HepG2 (cell line): ENCODE measurements around the gene BCAS3. TPM values are rescaled to one million over a fixed set of nuclear protein-coding genes. Genes with fewer than 3 reads are reported as not detected.

ENCODE experiments used
- EEA1 ChIP-seq: sonication (generic); formaldehyde crosslinking; IDR thresholded peaks from 2 replicates; pipeline ENCODE4 v1.5.1; 2020; ENCODE audit warnings: mild to moderate bottlenecking, missing genetic modification reagents, borderline replicate concordance
- FOXK1 ChIP-seq: sonication (generic); formaldehyde crosslinking; IDR thresholded peaks from 2 replicates; pipeline ENCODE4 v1.4.0; 2020; ENCODE audit warnings: low read depth, missing genetic modification reagents, borderline replicate concordance
- GZF1 ChIP-seq: sonication (generic); formaldehyde crosslinking; IDR thresholded peaks from 2 replicates; pipeline ENCODE4 v1.5.1; 2020; ENCODE audit warnings: mild to moderate bottlenecking, missing genetic modification reagents
- KLF16 ChIP-seq, 2 experiments: sonication (generic) in 1 of 2; formaldehyde crosslinking in 1 of 2; IDR thresholded peaks; 2 replicates each; pipeline versions ENCODE4 v1.6.1 to v1.8.0; 2016 to 2023; ENCODE audit warnings: missing genetic modification reagents in 2 of 2, missing compliant biosample characterization in 1 of 2
- NBN ChIP-seq: fragments of 450-650 bp; conservative IDR thresholded peaks from 2 replicates; pipeline ENCODE4 v1.6.1; 2017
- PCBP1 ChIP-seq: fragments of 200-400 bp; formaldehyde crosslinking; IDR thresholded peaks from 2 replicates; pipeline ENCODE4 v1.6.1; 2017; ENCODE audit warnings: mild to moderate bottlenecking, low read depth, low read length, borderline replicate concordance
- PRMT3 ChIP-seq: sonication (generic); formaldehyde crosslinking; IDR thresholded peaks from 2 replicates; pipeline ENCODE4 v1.8.1; 2022; ENCODE audit warnings: low read depth, mild to moderate bottlenecking, moderate library complexity, missing genetic modification reagents, borderline replicate concordance
- RFX1 ChIP-seq: fragments of 450-650 bp; IDR thresholded peaks from 2 replicates; pipeline ENCODE4 v1.6.1; 2017
- ZBTB46 ChIP-seq: sonication (generic); formaldehyde crosslinking; IDR thresholded peaks from 2 replicates; pipeline ENCODE4 v1.4.0; 2020; ENCODE audit warnings: mild to moderate bottlenecking, missing genetic modification reagents, borderline replicate concordance
- ZFP82 ChIP-seq: sonication (generic); formaldehyde crosslinking; IDR thresholded peaks from 2 replicates; pipeline ENCODE4 v1.5.1; 2020; ENCODE audit warnings: mild to moderate bottlenecking, missing genetic modification reagents, borderline replicate concordance
- ZNF101 ChIP-seq: sonication (generic); formaldehyde crosslinking; IDR thresholded peaks from 2 replicates; pipeline ENCODE4 v1.4.0; 2020; ENCODE audit warnings: mild to moderate bottlenecking, low read depth, missing genetic modification reagents, borderline replicate concordance
- ZNF496 ChIP-seq: sonication (generic); formaldehyde crosslinking; IDR thresholded peaks from 2 replicates; pipeline ENCODE4 v1.8.1; 2023; ENCODE audit warnings: mild to moderate bottlenecking, moderate library complexity, missing genetic modification reagents; ENCODE audit not compliant: insufficient replicate concordance
- ZNF790 ChIP-seq: sonication (generic); formaldehyde crosslinking; IDR thresholded peaks from 2 replicates; pipeline ENCODE4 v1.8.0; 2022; ENCODE audit warnings: missing genetic modification reagents, mild to moderate bottlenecking, borderline replicate concordance
- ZNF850 ChIP-seq: sonication (generic); formaldehyde crosslinking; conservative IDR thresholded peaks from 2 replicates; pipeline ENCODE4 v1.9.0; 2021; ENCODE audit warnings: mild to moderate bottlenecking, missing genetic modification reagents
- ZNF878 ChIP-seq: sonication (generic); formaldehyde crosslinking; IDR thresholded peaks from 2 replicates; pipeline ENCODE4 v1.8.1; 2023; ENCODE audit warnings: mild to moderate bottlenecking, missing genetic modification reagents, moderate library complexity
- polyA plus RNA-seq, 8 experiments: library from polyadenylated mRNA; depleted of rRNA in 3 of 8; stranded (reverse) in 7 of 8; unstranded in 1 of 8; fragments of >200 nt; fragmentation: Illumina TruSeq in 4 of 8; extraction: Trizol in 4 of 8; gene quantifications; 2 replicates each; pipeline versions ENCODE4 v1.2.1 to v1.2.3, GENCODE V29; 2011 to 2016; ENCODE audit warnings: low read depth in 4 of 8, missing spikeins in 1 of 8, mixed read lengths in 1 of 8; ENCODE audit not compliant: insufficient read depth in 1 of 8
- total RNA-seq, 5 experiments: library from RNA; depleted of rRNA; stranded (reverse); fragments of >200 nt; fragmentation: Illumina TruSeq; extraction: Trizol; gene quantifications; 2 replicates each; pipeline ENCODE4 v1.2.3, GENCODE V29; 2016; ENCODE audit warnings: low read depth in 1 of 5
- TF ChIP-seq, protein P1 (sequence below): sonication (generic); formaldehyde crosslinking; IDR thresholded peaks from 2 replicates; pipeline ENCODE4 v1.4.0; 2020; ENCODE audit warnings: missing genetic modification reagents, mild to moderate bottlenecking, borderline replicate concordance
- TF ChIP-seq, protein P2 (sequence below): IDR thresholded peaks from 2 replicates; pipeline ENCODE4 v1.6.1; 2016; ENCODE audit warnings: mild to moderate bottlenecking, missing biosample characterization, missing genetic modification reagents
- TF ChIP-seq, protein P3 (sequence below): sonication (generic); formaldehyde crosslinking; IDR thresholded peaks from 2 replicates; pipeline ENCODE4 v1.8.1; 2023; ENCODE audit warnings: mild to moderate bottlenecking, missing genetic modification reagents, borderline replicate concordance
- TF ChIP-seq, protein P4 (sequence below): sonication (generic); formaldehyde crosslinking; IDR thresholded peaks from 2 replicates; pipeline ENCODE4 v1.4.0; 2020; ENCODE audit warnings: missing genetic modification reagents, borderline replicate concordance
- TF ChIP-seq, protein P5 (sequence below): sonication (generic); IDR thresholded peaks from 2 replicates; pipeline ENCODE4 v1.6.1; 2016; ENCODE audit warnings: low read depth, borderline replicate concordance
- TF ChIP-seq, protein P6 (sequence below): sonication (generic); formaldehyde crosslinking; IDR thresholded peaks from 2 replicates; pipeline ENCODE4 v1.4.0; 2020; ENCODE audit warnings: missing genetic modification reagents; ENCODE audit errors: not compliant biosample characterization

BCAS3 gene
- total and polyA plus RNA-seq, 2 of the 13 experiments (the other 11 are each of a cell fraction or from before 2014, with no cell fraction given): 10.7 to 11.2 TPM

DNA sequence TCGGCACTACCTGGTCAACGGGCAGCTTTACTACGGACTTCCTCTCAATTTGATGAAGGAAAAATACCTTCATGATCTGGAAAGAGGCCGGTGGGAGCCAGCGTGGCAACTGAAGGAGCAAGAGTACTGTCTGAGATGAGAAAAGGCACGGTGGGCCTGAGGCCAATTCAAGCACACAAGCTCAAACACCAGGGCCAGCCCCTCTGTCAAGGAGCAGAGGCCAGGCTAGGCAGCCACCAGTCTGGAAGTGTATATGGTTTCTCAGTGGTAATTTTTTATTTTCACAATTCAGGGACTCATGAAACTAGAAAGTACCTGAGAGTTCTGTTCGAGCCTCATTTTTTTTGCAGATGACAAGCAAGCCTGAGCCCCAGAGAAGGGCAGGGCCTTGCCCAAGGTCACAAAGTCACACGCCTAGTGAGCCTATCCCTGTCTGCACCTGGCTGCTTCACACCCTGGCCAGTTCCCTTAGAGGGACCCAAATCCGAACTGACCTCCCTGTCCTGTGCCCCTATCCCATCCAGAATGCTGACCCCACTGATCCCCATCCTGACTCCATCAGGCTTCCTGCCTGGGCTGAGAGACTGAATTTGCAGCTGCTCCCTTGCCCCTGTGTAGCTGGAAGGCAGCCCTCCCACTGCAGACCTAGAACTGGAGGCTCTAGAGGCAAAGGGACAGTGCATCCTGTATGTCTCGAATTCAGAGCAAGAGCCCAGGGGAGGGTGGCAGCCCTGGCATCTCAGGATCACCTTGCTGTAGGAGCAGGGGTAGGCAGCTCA is 717.2 kb downstream of the BCAS3 start (continued):
- TF ChIP-seq, protein P1, sequence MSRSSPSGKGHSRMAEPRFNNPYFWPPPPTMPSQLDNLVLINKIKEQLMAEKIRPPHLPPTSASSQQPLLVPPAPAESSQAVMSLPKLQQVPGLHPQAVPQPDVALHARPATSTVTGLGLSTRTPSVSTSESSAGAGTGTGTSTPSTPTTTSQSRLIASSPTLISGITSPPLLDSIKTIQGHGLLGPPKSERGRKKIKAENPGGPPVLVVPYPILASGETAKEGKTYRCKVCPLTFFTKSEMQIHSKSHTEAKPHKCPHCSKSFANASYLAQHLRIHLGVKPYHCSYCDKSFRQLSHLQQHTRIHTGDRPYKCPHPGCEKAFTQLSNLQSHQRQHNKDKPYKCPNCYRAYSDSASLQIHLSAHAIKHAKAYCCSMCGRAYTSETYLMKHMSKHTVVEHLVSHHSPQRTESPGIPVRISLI (CRISPR knock-in tag): no peak
- no peak for TF ChIP-seq KLF16 (CRISPR knock-in tag; IDR thresholded peaks at IDR 0.05)
- no peak for TF ChIP-seq ZNF878 (CRISPR knock-in tag)
- TF ChIP-seq, protein P2, sequence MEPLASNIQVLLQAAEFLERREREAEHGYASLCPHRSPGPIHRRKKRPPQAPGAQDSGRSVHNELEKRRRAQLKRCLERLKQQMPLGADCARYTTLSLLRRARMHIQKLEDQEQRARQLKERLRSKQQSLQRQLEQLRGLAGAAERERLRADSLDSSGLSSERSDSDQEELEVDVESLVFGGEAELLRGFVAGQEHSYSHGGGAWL (CRISPR knock-in tag): no peak
- no peak for TF ChIP-seq GZF1 (CRISPR knock-in tag)
- no peak for TF ChIP-seq ZFP82 (CRISPR knock-in tag)
- TF ChIP-seq PRMT3 (CRISPR knock-in tag): no peak
- TF ChIP-seq ZBTB46 (CRISPR knock-in tag): no peak
- TF ChIP-seq ZNF850: no peak
- no peak for TF ChIP-seq ZNF101
- no peak for TF ChIP-seq FOXK1 (CRISPR knock-in tag)
- TF ChIP-seq, protein P3, sequence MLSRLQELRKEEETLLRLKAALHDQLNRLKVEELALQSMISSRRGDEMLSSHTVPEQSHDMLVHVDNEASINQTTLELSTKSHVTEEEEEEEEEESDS (CRISPR knock-in tag): no peak
- no peak for TF ChIP-seq ZNF496 (CRISPR knock-in tag)
- TF ChIP-seq PCBP1: no peak
- TF ChIP-seq EEA1 (CRISPR knock-in tag): no peak
- TF ChIP-seq, protein P4, sequence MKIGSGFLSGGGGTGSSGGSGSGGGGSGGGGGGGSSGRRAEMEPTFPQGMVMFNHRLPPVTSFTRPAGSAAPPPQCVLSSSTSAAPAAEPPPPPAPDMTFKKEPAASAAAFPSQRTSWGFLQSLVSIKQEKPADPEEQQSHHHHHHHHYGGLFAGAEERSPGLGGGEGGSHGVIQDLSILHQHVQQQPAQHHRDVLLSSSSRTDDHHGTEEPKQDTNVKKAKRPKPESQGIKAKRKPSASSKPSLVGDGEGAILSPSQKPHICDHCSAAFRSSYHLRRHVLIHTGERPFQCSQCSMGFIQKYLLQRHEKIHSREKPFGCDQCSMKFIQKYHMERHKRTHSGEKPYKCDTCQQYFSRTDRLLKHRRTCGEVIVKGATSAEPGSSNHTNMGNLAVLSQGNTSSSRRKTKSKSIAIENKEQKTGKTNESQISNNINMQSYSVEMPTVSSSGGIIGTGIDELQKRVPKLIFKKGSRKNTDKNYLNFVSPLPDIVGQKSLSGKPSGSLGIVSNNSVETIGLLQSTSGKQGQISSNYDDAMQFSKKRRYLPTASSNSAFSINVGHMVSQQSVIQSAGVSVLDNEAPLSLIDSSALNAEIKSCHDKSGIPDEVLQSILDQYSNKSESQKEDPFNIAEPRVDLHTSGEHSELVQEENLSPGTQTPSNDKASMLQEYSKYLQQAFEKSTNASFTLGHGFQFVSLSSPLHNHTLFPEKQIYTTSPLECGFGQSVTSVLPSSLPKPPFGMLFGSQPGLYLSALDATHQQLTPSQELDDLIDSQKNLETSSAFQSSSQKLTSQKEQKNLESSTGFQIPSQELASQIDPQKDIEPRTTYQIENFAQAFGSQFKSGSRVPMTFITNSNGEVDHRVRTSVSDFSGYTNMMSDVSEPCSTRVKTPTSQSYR (CRISPR knock-in tag): no peak
- TF ChIP-seq, protein P5, sequence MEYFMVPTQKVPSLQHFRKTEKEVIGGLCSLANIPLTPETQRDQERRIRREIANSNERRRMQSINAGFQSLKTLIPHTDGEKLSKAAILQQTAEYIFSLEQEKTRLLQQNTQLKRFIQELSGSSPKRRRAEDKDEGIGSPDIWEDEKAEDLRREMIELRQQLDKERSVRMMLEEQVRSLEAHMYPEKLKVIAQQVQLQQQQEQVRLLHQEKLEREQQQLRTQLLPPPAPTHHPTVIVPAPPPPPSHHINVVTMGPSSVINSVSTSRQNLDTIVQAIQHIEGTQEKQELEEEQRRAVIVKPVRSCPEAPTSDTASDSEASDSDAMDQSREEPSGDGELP: no peak
- TF ChIP-seq NBN: no peak
- TF ChIP-seq, protein P6, sequence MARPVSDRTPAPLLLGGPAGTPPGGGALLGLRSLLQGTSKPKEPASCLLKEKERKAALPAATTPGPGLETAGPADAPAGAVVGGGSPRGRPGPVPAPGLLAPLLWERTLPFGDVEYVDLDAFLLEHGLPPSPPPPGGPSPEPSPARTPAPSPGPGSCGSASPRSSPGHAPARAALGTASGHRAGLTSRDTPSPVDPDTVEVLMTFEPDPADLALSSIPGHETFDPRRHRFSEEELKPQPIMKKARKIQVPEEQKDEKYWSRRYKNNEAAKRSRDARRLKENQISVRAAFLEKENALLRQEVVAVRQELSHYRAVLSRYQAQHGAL (CRISPR knock-in tag): no peak
- TF ChIP-seq RFX1: no peak
- TF ChIP-seq ZNF790 (CRISPR knock-in tag): no peak
